GM12892 (cell line): Measurements from ENCODE around the gene MICOS13.

Experiments used
- POLR2A ChIP-seq: IDR thresholded peaks from 2 replicates; pipeline ENCODE4 v1.6.1; 2011; ENCODE audit warnings: low read depth, low read length, control low read depth
- POLR2AphosphoS5 ChIP-seq: IDR thresholded peaks from 2 replicates; pipeline ENCODE4 v1.6.1; 2011; ENCODE audit warnings: low read depth, low read length, control low read depth

DNA sequence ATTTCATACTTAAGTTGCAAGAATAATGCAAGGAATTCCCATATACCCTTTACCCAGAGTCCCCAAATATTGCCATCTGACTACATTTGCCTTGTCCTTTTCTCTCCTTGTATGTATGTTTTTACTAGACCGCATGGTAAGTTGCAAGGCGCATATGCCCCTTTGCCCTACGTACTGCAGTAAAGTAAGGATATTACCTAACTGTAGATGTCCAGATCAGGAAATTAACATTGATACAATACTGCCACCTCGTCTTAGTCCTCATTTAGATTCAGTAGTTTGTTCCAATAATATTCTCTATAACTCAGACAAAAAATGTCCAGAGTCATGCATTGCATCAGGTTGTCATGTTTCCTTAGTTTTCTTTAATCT, 48.1 kb downstream of the MICOS13 start:
- TF ChIP-seq POLR2A: no peak
- no peak for TF ChIP-seq POLR2AphosphoS5
